B cell (primary cell): ENCODE measurements around the gene URAD.

Experiments used
- CTCF ChIP-seq: fragments of 200-600 bp; IDR thresholded peaks from one replicate; pipeline ENCODE4 v1.8.0; 2022; ENCODE audit warnings: antibody characterized with exemption, mild to moderate bottlenecking
- EZH2 ChIP-seq: IDR thresholded peaks from 2 replicates; pipeline ENCODE4 v1.6.1; 2012; ENCODE audit warnings: borderline replicate concordance, low read depth, mild to moderate bottlenecking, moderate library complexity, low read length; ENCODE audit not compliant: insufficient read depth, poor library complexity, severe bottlenecking

- TF ChIP-seq CTCF (no peak), EZH2 (no peak)
These were observed 21.2 kb downstream of the URAD start for GRCh38 chr13:27967203-27967735.
